K562 treated with DMSO at 1 percent for 4 hours (cell line): ENCODE results near the gene NHSL2. TPM values are rescaled to one million over a fixed set of nuclear protein-coding genes. Genes with fewer than 3 reads are reported as not detected.

Experiments
- total RNA-seq: library from RNA; unstranded; fragments of 300-600 nt; gene quantifications from 2 replicates; pipeline ENCODE4 v1.2.3, GENCODE V29; 2022; ENCODE audit not compliant: insufficient read depth

NHSL2 gene
- total RNA-seq, result not detected in 2 replicates

DNA sequence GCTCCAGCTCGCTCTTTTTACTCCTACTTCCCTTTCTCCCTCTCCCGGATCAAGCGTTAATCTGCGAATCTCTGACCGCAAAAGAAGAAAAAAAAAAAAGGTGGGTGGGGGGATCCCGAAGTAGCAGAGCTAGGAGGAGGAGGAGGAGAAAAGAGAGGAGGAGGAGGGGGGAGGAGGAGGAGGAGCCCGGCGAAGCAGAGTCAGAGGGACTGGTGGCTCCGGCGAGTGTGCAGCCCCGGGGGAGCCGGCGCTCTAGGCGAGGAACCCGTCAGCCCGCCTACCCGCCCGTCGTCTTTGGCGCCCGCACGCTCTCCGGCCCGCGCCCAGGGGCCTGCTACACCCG is at the start of gene NHSL2:
Gene NHSL2, plus strand, starts transcription at position 203 of the 343 bp plus-strand sequence.

DNA sequence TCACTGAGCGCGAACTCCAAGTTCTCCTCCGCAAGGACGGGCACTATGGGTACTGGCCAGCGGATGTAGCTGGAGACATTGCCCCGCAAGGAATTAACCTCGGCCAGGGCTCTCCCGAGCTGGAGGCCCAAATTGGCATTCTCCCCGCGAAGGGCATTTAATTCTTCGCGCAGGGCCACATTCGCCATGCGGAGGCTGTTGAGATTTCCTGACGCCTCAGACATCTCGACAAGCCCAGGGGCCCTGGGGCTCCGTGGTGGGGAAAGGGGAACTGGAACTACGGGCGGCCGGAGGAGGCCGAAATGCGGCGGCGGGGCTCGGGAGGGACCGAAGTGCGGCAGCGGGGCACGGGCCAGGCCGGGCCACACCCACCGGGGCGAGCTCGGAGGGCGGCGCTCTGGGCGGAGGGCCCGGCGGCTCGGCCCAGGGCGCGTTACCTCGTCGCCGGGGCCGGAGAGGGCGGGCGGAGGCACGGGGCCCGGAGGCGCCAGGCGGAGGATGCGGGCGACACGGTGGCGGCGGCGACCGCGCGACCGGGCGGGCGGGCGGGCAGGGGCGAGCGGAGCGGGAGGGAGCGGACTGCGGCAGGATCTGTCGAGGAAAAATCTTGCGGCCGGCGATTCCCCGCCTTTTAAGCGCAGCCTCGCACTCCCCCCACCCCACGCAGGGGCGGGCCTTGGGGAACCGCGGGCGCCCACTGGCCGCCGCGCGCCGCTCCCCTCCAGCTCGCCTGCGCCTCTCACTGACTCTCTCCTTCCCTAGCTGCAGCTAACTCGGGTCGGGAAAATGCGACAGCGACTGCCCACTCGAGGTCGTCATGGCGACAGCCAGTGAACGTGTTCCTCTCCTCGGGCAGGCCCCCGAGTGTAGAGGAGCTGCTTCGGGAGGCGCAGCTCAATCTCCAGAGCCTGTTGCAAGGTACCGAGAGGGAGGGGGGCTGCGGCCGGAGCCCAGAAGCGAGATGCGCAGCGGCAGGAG is 221.0 kb downstream of the NHSL2 start, which contains the start of gene RTL5:
Gene RTL5, minus strand, starts transcription at position 599 of the 978 bp plus-strand sequence.

DNA sequence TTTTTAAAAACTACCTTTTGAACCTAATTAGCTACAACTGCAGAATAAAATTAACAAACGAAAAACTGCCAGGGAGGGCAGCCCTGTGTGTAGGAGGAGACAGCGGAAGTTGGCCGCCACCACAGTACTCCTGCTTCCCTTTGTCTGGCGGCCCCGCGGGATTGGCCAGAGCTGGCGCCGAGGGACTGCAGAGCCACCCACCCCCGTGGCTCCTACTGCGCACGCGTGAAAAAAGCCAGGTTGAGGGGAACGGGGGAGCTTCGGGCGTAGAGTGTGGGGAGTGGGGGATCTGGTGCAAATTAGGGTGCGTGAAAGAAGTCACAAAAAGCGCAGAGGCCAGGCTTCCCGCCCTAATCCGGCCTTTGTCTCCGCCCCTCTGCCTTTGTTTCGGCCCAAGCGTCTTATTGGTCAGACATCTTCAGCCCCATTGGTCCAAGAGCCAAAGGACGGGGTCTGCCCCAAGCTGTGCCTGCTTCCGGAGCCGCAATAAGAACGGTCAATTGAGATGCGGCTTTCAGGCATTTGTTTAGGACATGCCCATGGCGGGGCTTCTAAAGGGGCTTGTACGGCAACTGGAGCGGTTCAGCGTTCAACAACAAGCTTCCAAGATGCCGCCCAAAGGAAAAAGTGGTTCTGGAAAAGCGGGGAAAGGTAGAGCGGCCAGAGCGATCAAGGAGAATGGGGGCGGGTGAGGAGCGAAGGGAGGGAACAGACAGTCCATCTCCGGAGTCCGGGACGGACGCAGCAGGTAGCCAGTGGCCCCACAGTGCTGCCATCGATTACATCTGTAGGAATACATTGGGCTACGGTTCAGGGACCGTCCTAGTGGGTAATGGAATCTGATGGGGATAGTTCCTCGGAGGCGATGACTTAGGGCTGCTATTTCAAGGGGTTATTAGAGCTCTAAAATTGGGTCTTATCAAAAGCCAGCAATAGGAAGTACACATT is 270.8 kb downstream of the NHSL2 start, which contains the start of gene PIN4:
Gene PIN4, plus strand, starts transcription at position 580 of the 948 bp plus-strand sequence. Its CDS starts 29 bp downstream, at position 609.

Other genes with a start within 250 kb of the NHSL2 start
- gene CXorf49, start 192.6 kb upstream of the NHSL2 start, total RNA-seq, result not detected in 2 replicates
- not detected in 2 replicates for gene CXorf49B, start 147.5 kb upstream of the NHSL2 start, total RNA-seq
- not detected in 2 replicates for gene RTL5, start 221.1 kb downstream of the NHSL2 start, total RNA-seq